Glutamatergic neuron (in vitro differentiated cells): ENCODE results near the gene MMP24. TPM values are rescaled to one million over a fixed set of nuclear protein-coding genes. Genes with fewer than 3 reads are reported as not detected.

ENCODE experiments used
- DNase-seq: peaks from one replicate; pipeline ENCODE4 v3.0.0; 2022
- H3K27ac Mint-ChIP-seq: one replicate; pipeline ENCODE4 v1.8.0; 2020; ENCODE audit warnings: mild to moderate bottlenecking, mixed read lengths, inconsistent platforms; ENCODE audit not compliant: unreplicated experiment
- H3K27me3 Mint-ChIP-seq: one replicate; pipeline ENCODE4 v1.8.0; 2020; ENCODE audit warnings: mild to moderate bottlenecking, moderate library complexity, mixed read lengths, inconsistent platforms; ENCODE audit not compliant: unreplicated experiment
- H3K36me3 Mint-ChIP-seq: one replicate; pipeline ENCODE4 v1.8.0; 2020; ENCODE audit warnings: mild to moderate bottlenecking, mixed read lengths, inconsistent platforms; ENCODE audit not compliant: unreplicated experiment
- H3K4me1 Mint-ChIP-seq: one replicate; pipeline ENCODE4 v1.8.0; 2020; ENCODE audit warnings: mild to moderate bottlenecking, low read depth, mixed read lengths, inconsistent platforms; ENCODE audit not compliant: unreplicated experiment
- H3K4me3 Mint-ChIP-seq: one replicate; pipeline ENCODE4 v1.8.0; 2020; ENCODE audit warnings: mild to moderate bottlenecking, mixed read lengths, inconsistent platforms; ENCODE audit not compliant: unreplicated experiment
- H3K9me3 Mint-ChIP-seq: one replicate; pipeline ENCODE4 v1.8.0; 2020; ENCODE audit warnings: mild to moderate bottlenecking, moderate library complexity, mixed read lengths, inconsistent platforms; ENCODE audit not compliant: unreplicated experiment
- total RNA-seq: library from RNA; stranded (reverse); fragmentation: NEBNext Ultra II Directional; extraction: Animal tissue kit (Norgen Biotek cat#: 25700); gene quantifications from one replicate; pipeline ENCODE4 v1.2.1, GENCODE V29; 2021; ENCODE audit not compliant: unreplicated experiment
- TF ChIP-seq, protein P1 (sequence below): fragments of 200-600 bp; sonication (generic); IDR thresholded peaks from one replicate; pipeline ENCODE4 v1.5.0; 2021; ENCODE audit not compliant: partially characterized antibody, unreplicated experiment

Gene MMP24
- total RNA-seq, 1 donor from 2014 or later = 19.0 TPM

DNA sequence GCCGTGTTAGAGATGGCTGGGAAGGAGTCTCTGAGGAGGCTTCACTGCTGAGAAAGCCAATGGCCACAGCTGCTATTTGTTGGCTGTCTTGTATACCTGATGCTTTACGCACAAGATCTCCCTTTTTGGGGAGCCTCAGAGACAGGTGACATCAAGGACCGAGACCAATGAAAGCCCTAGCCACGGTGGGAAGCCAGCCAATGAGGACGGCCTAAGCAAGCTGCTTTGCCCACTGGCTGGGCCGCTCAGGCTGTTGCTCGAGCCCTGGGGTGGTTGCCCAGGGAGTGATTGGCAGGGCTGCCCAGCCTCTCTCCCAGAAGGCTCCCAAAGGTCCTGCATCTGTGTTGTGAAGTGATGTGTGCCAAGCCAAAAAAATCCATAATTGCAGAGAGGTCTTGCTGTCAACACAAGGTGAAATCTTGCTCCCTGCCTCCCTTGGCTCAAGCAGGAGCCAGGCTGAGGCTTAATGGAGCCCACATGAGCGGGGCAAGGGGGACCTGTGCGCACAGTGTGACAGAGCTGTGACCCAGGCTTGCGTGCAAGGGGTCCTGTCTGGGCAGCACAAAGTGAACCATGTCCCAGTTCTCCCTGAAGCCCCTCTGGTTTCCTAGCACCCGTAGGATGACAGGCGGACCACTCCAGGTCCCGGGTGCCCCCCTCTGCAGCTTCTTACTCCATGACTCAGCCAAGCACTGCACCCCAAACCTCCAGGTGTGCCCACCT, 47.1 kb downstream of the MMP24 start:
- H3K27me3 Mint-ChIP-seq = peaks cover 8% of the 10 kb centered on the region
- peaks cover 11% of the 10 kb centered on the region for H3K4me1 Mint-ChIP-seq
- H3K9me3 Mint-ChIP-seq = peaks cover 13% of the 10 kb centered on the region
- TF ChIP-seq, protein P1, sequence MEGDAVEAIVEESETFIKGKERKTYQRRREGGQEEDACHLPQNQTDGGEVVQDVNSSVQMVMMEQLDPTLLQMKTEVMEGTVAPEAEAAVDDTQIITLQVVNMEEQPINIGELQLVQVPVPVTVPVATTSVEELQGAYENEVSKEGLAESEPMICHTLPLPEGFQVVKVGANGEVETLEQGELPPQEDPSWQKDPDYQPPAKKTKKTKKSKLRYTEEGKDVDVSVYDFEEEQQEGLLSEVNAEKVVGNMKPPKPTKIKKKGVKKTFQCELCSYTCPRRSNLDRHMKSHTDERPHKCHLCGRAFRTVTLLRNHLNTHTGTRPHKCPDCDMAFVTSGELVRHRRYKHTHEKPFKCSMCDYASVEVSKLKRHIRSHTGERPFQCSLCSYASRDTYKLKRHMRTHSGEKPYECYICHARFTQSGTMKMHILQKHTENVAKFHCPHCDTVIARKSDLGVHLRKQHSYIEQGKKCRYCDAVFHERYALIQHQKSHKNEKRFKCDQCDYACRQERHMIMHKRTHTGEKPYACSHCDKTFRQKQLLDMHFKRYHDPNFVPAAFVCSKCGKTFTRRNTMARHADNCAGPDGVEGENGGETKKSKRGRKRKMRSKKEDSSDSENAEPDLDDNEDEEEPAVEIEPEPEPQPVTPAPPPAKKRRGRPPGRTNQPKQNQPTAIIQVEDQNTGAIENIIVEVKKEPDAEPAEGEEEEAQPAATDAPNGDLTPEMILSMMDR = no peak
- no peak overlapping the region for H3K4me3 Mint-ChIP-seq
- no peak for DNase-seq
- peak overlapping the region; percentile 66 for H3K27ac Mint-ChIP-seq
- no peaks in the 10 kb centered on the region for H3K36me3 Mint-ChIP-seq

DNA sequence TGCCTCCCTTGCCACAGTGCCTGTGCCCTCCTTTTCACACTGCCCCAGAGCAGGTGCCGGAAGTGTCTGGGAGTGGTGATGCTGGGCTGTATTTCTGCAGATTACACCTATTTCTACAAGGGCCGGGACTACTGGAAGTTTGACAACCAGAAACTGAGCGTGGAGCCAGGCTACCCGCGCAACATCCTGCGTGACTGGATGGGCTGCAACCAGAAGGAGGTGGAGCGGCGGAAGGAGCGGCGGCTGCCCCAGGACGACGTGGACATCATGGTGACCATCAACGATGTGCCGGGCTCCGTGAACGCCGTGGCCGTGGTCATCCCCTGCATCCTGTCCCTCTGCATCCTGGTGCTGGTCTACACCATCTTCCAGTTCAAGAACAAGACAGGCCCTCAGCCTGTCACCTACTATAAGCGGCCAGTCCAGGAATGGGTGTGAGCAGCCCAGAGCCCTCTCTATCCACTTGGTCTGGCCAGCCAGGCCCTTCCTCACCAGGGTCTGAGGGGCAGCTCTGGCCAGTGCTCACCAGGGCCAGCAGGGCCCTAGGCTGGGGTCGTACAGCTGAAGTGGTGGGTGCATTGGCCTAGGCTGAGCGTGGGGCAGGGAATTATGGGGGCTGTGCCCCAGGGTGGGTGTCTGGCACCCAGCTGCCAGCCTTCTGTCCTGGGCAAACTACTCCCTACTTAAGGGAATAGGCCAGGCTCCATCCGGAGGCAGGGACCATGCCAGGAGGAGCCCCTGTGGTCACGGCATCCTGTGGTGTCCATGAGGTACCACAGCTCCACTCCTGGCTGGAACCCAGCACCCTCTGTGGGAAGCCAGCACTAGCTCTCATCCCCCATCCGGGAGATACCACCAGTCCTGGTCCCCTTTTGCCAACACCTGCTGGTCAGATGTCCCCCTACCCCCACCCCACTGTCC, 47.9 kb downstream of the MMP24 start:
- Mint-ChIP-seq H3K4me3 (no peak overlapping the region), H3K9me3 (peaks cover 13% of the 10 kb centered on the region), H3K36me3 (no peaks in the 10 kb centered on the region), H3K27me3 (peaks cover 5% of the 10 kb centered on the region), H3K27ac (peak overlapping the region; percentile 78), H3K4me1 (peaks cover 11% of the 10 kb centered on the region)
- DNase-seq = no peak
- TF ChIP-seq, protein P1 = no peak

DNA sequence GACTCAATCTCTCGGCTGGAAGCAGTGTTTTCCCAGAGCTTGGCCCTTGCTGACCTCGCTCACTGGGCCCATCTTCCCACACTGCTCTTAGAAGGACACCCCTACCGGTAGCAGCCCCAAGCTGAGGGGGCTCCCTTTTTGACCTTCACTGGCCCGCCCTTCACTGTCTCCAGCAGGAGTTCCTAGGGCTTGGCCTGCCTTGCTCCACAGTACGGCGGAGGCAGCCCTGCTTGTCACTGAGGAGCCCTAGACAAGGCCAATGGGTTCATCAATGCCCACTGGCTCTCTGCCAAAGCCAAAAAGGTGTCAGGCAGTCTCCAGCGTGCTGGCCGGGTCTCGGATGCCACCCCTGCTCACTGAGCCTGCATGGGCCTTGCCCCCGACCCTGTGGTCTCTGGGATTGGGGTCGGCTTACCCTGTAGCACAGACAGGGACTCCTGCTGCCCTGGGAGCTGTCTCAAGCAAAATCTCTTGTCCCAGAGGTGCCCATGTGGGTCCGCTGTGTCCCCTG, 49.3 kb downstream of the MMP24 start:
- peaks cover 11% of the 10 kb centered on the region for H3K4me1 Mint-ChIP-seq
- no peak for DNase-seq
- H3K9me3 Mint-ChIP-seq = peaks cover 13% of the 10 kb centered on the region
- H3K27ac Mint-ChIP-seq = peak overlapping the region; percentile 78
- H3K4me3 Mint-ChIP-seq = peak overlapping the region; percentile 52
- no peaks in the 10 kb centered on the region for H3K36me3 Mint-ChIP-seq
- TF ChIP-seq, protein P1 = no peak
- peaks cover 5% of the 10 kb centered on the region for H3K27me3 Mint-ChIP-seq

DNA sequence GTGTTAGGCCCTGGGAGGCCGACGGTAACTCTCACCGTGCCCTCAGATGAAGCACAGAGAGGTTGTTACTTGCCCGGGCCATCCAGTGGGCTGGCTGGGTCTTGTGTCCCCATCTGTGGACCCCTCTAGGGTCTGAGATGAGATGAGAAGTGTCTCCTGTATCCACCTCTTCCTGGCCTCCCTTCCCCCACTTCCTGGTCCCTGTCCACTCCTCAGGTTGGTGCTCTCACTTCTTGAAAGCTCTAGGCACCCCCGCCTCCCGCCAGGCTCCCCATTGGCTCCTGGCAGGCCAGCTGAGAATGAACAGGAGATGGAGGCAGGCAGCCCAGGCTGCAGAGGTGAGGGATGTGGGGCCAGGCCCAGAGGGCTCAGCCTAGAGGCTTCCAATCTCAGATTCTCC, 49.9 kb downstream of the MMP24 start:
- peak overlapping the region; percentile 98 for H3K27ac Mint-ChIP-seq
- H3K27me3 Mint-ChIP-seq = peaks cover 5% of the 10 kb centered on the region
- peaks cover 11% of the 10 kb centered on the region for H3K9me3 Mint-ChIP-seq
- no peak for DNase-seq
- TF ChIP-seq, protein P1 = no peak
- peak overlapping the region; percentile 97 for H3K4me3 Mint-ChIP-seq
- no peaks in the 10 kb centered on the region for H3K36me3 Mint-ChIP-seq
- H3K4me1 Mint-ChIP-seq = peaks cover 11% of the 10 kb centered on the region
